OCI-LY7 (cell line): ENCODE measurements around the gene ADNP2. TPM values are rescaled to one million over a fixed set of nuclear protein-coding genes. Genes with fewer than 3 reads are reported as not detected.

Experiments used
- Bru-seq: library from RNA; stranded (reverse); fragments of 400-500 nt; gene quantifications from one replicate; lab custom pipeline; 2021; lab: Mats Ljungman, UMichigan
- BruChase-seq, 2 experiments: library from RNA; stranded (reverse); fragments of 400-500 nt; gene quantifications; one replicate each; lab custom pipeline; 2021; lab: Mats Ljungman, UMichigan
- BruUV-seq: library from RNA; stranded (reverse); fragments of 400-500 nt; replicated peaks from 2 replicates; lab custom pipeline; 2021; lab: Mats Ljungman, UMichigan
- CTCF ChIA-PET: fragments of 300-600 bp; sonication (Branson Sonifier 250); formaldehyde crosslinking; loops from one replicate; lab custom pipeline; 2022; ENCODE audit warnings: antibody characterized with exemption; ENCODE audit not compliant: unreplicated experiment; lab: Charles Lee
- POLR2A ChIA-PET: fragments of 300-600 bp; sonication (Branson Sonifier 250); formaldehyde crosslinking; loops from one replicate; lab custom pipeline; 2022; ENCODE audit warnings: antibody characterized with exemption; lab: Charles Lee
- DNase-seq: peaks from one replicate; pipeline ENCODE4 v3.0.0-alpha.2; 2015; ENCODE audit warnings: low spot score
- H2AFZ ChIP-seq: fragments of 200-600 bp; sonication (generic), shearing (Covaris generic); 2 replicates; pipeline ENCODE4 v1.6.1; 2014; ENCODE audit warnings: mild to moderate bottlenecking, antibody characterized with exemption, low read length, moderate library complexity
- H3K27ac ChIP-seq: fragments of 200-600 bp; sonication (generic); 2 replicates; pipeline ENCODE4 v1.5.1; 2014; ENCODE audit warnings: mixed run types, low read depth, mild to moderate bottlenecking, moderate library complexity, low read length, inconsistent platforms; ENCODE audit not compliant: poor library complexity, severe bottlenecking
- H3K36me3 ChIP-seq: fragments of 200-600 bp; sonication (generic); 2 replicates; pipeline ENCODE4 v1.6.1; 2014; ENCODE audit warnings: mild to moderate bottlenecking, antibody characterized with exemption, low read length, moderate library complexity, mixed read lengths; ENCODE audit not compliant: insufficient read depth
- H3K4me1 ChIP-seq: fragments of 200-600 bp; sonication (generic); 2 replicates; pipeline ENCODE4 v1.5.1; 2014; ENCODE audit warnings: mild to moderate bottlenecking, low read length; ENCODE audit not compliant: insufficient read depth, poor library complexity, severe bottlenecking
- H3K4me2 ChIP-seq: fragments of 200-600 bp; sonication (generic); 2 replicates; pipeline ENCODE4 v1.6.1; 2014; ENCODE audit warnings: mild to moderate bottlenecking, low read length
- H3K4me3 ChIP-seq: fragments of 200-600 bp; sonication (generic); 2 replicates; pipeline ENCODE4 v1.5.1; 2014; ENCODE audit warnings: mild to moderate bottlenecking, low read depth, low read length; ENCODE audit not compliant: poor library complexity, severe bottlenecking
- H3K79me2 ChIP-seq: fragments of 200-600 bp; sonication (generic); 2 replicates; pipeline ENCODE4 v1.6.1; 2016; ENCODE audit warnings: low read depth, mild to moderate bottlenecking, low read length, moderate library complexity, mixed read lengths; ENCODE audit not compliant: insufficient read depth
- H3K9me2 ChIP-seq: fragments of 200-600 bp; sonication (generic); 2 replicates; pipeline ENCODE4 v1.6.1; 2016; ENCODE audit warnings: mild to moderate bottlenecking, low read length, mixed read lengths; ENCODE audit not compliant: insufficient read depth
- H3K9me3 ChIP-seq: fragments of 200-600 bp; sonication (generic); 2 replicates; pipeline ENCODE4 v1.6.1; 2014; ENCODE audit warnings: mild to moderate bottlenecking, mixed run types, low read length, mixed read lengths
- H4K20me1 ChIP-seq: fragments of 200-600 bp; sonication (generic); 2 replicates; pipeline ENCODE4 v1.6.1; 2014; ENCODE audit warnings: mild to moderate bottlenecking, antibody characterized with exemption, low read length, moderate library complexity, mixed read lengths; ENCODE audit not compliant: insufficient read depth
- CTCF ChIP-seq: fragments of 200-600 bp; sonication (generic); conservative IDR thresholded peaks from 2 replicates; pipeline ENCODE4 v1.5.1; 2014; ENCODE audit warnings: mild to moderate bottlenecking, antibody characterized with exemption, low read length, moderate library complexity, mixed read lengths
- EZH2phosphoT487 ChIP-seq: fragments of 200-600 bp; sonication (generic); IDR thresholded peaks from 2 replicates; pipeline ENCODE4 v1.6.1; 2018; ENCODE audit warnings: low read depth, borderline replicate concordance, mild to moderate bottlenecking, mixed run types, antibody characterized with exemption, low read length, moderate library complexity, mixed read lengths
- intact Hi-C: fragments of 100-400 bp; cut with micrococcal nuclease; formaldehyde crosslinking; loops from one replicate; pipeline ENCODE4 v1.10.0; 2022; ENCODE audit not compliant: unreplicated experiment
- long read RNA-seq: library from polyadenylated mRNA; stranded (forward); transcript quantifications from one replicate; pipeline ENCODE4 v2.0.0, GENCODE V29; 2022
- total RNA-seq, 2 experiments: library from RNA; depleted of rRNA in 1 of 2; stranded (reverse); fragments of >200 nt in 1 of 2; shearing (Covaris generic) in 1 of 2; gene quantifications; 2 replicates each; pipeline ENCODE4 v1.2.3, GENCODE V29; 2014 to 2022

The ADNP2 gene
- 10.2 and 14.0 TPM in 2 replicates for total RNA-seq (2014; rRNA removed; shearing (Covaris generic))
- total RNA-seq (2022): 14.9 and 16.2 TPM in 2 replicates
- Bru-seq, nascent RNA: percentile 81 among the genes with signal in this experiment
- percentile 72 among the genes with signal in this experiment for BruChase-seq, experiment 1, labeled RNA remaining after a 6-hour chase
- percentile 89 among the genes with signal in this experiment for BruChase-seq, experiment 2, labeled RNA remaining after a 2-hour chase
- long read RNA-seq, full-length matches to known transcripts: 8 of 16 reads
- long read RNA-seq, partial matches to known transcripts: 8 of 16 reads
- long read RNA-seq, other reads (novel, unspliced or antisense): 0 of 16 reads

GRCh38 chr18:80108739-80109675 lies at the start of gene ADNP2:
Gene ADNP2, plus strand, starts transcription at chr18:80109262. Its CDS starts 8,281 bp downstream, at chr18:80117543.
- peak within 1 kb of the TSS; percentile 69 for H3K27ac ChIP-seq
- DNase-seq: peak; percentile 86
- intact Hi-C loops: loop anchor here (5.0 kb wide), 1 partner anchor 77 kb away; the partner anchor contains the start of gene RBFA
- peaks cover 11% of the 10 kb centered on the region for H4K20me1 ChIP-seq
- no peaks in the 10 kb centered on the region for H3K9me3 ChIP-seq
- peaks cover 23% of the 10 kb centered on the region for H3K4me1 ChIP-seq
- peak within 1 kb of the TSS; percentile 78 for H3K4me3 ChIP-seq
- H2AFZ ChIP-seq: peak within 1 kb of the TSS; percentile 87
- ChIA-PET POLR2A (no interaction called here), CTCF (no interaction called here)
- TF ChIP-seq CTCF (no peak), EZH2phosphoT487 (no peak)
- no TSS peak for BruUV-seq
- H3K4me2 ChIP-seq: peak within 1 kb of the TSS; percentile 91
- no peaks in the 10 kb centered on the region for H3K9me2 ChIP-seq
- H3K79me2 ChIP-seq: peaks cover 43% of the 10 kb centered on the region
- peaks cover 28% of the 10 kb centered on the region for H3K36me3 ChIP-seq

GRCh38 chr18:80059945-80060344 lies 49.1 kb upstream of the ADNP2 start:
- no peaks in the 10 kb centered on the region for H3K36me3 ChIP-seq
- no peak overlapping the region for H3K4me2 ChIP-seq
- H3K27ac ChIP-seq: no peak overlapping the region
- H3K4me1 ChIP-seq: no peaks in the 10 kb centered on the region
- no peaks in the 10 kb centered on the region for H3K79me2 ChIP-seq
- H3K4me3 ChIP-seq: no peak overlapping the region
- ChIA-PET POLR2A (no interaction called here), CTCF (no interaction called here)
- BruUV-seq: no TSS peak
- intact Hi-C loops: no loop called here
- H4K20me1 ChIP-seq: no peaks in the 10 kb centered on the region
- no peak overlapping the region for H2AFZ ChIP-seq
- H3K9me2 ChIP-seq: no peaks in the 10 kb centered on the region
- TF ChIP-seq CTCF: no peak
- TF ChIP-seq EZH2phosphoT487: no peak
- no peaks in the 10 kb centered on the region for H3K9me3 ChIP-seq
- no peak for DNase-seq
